ENCODE measurements around the gene APOC4. TPM values are rescaled to one million over a fixed set of nuclear protein-coding genes. Genes with fewer than 3 reads are reported as not detected.
A peak's percentile ranks its signal among the peaks of the same experiment; 100 is the strongest.

The APOC4 gene
- total RNA-seq, 3 donors from 2014 or later = not detected

- DNase-seq (ENCODE audit: low spot score in 2 of 2) = no peak
- no peaks in the 10 kb centered on the region for H3K9me3 ChIP-seq
- intact Hi-C loops (cut with DNase I; ENCODE audit: low total_unique reads) = no loop called here
- no peaks in the 10 kb centered on the region for H3K27me3 ChIP-seq
- peaks cover 11 to 40% of the 10 kb centered on the region in 2 donors for H3K4me1 ChIP-seq
- TF ChIP-seq POLR2A (IDR thresholded peaks at IDR 0.05) = no peak
- TF ChIP-seq CTCF (IDR thresholded peaks at IDR 0.05) = no peak
- no peak for TF ChIP-seq POLR2AphosphoS5 (IDR thresholded peaks at IDR 0.05)
- H3K36me3 ChIP-seq = no peaks in the 10 kb centered on the region
- peak overlapping the region; percentile 96 to 100 (median 97) for H3K4me3 ChIP-seq
- peak overlapping the region; percentile 90 to 91 for H3K27ac ChIP-seq
Observed at GRCh38 chr19:44955505-44956439, 13.7 kb downstream of the APOC4 start.

GRCh38 chr19:44957526-44957925 is 15.5 kb downstream of the APOC4 start:
- no peaks in the 10 kb centered on the region for H3K27me3 ChIP-seq
- no peaks in the 10 kb centered on the region for H3K9me3 ChIP-seq
- TF ChIP-seq POLR2AphosphoS5 (IDR thresholded peaks at IDR 0.05) (no peak), CTCF (IDR thresholded peaks at IDR 0.05) (no peak), POLR2A (IDR thresholded peaks at IDR 0.05) (no peak)
- H3K27ac ChIP-seq = peak overlapping the region in 1 of 2 donors; percentile 8
- no peak for DNase-seq (ENCODE audit: low spot score in 2 of 2)
- intact Hi-C loops (cut with DNase I; ENCODE audit: low total_unique reads) = no loop called here
- no peak overlapping the region for H3K4me3 ChIP-seq
- H3K4me1 ChIP-seq = peaks cover 11 to 23% of the 10 kb centered on the region in 2 donors
- H3K36me3 ChIP-seq = no peaks in the 10 kb centered on the region

GRCh38 chr19:44958090-44958489 is 16.1 kb downstream of the APOC4 start:
- Histone ChIP-seq H3K4me1 (peaks cover 11 to 23% of the 10 kb centered on the region in 2 donors), H3K36me3 (no peaks in the 10 kb centered on the region), H3K27me3 (no peaks in the 10 kb centered on the region), H3K27ac (no peak overlapping the region), H3K4me3 (no peak overlapping the region), H3K9me3 (no peaks in the 10 kb centered on the region)
- DNase-seq (ENCODE audit: low spot score in 2 of 2) = no peak
- intact Hi-C loops (cut with DNase I; ENCODE audit: low total_unique reads) = no loop called here
- TF ChIP-seq POLR2AphosphoS5 (IDR thresholded peaks at IDR 0.05) (no peak), CTCF (IDR thresholded peaks at IDR 0.05) (no peak), POLR2A (IDR thresholded peaks at IDR 0.05) (no peak)

GRCh38 chr19:44959691-44960090 is 17.7 kb downstream of the APOC4 start:
- intact Hi-C loops (cut with DNase I; ENCODE audit: low total_unique reads) = no loop called here
- no peak overlapping the region for H3K4me3 ChIP-seq
- H3K4me1 ChIP-seq = peaks cover 11 to 17% of the 10 kb centered on the region in 2 donors
- H3K36me3 ChIP-seq = peaks cover 2% of the 10 kb centered on the region
- no peak for DNase-seq (ENCODE audit: low spot score in 2 of 2)
- no peaks in the 10 kb centered on the region for H3K9me3 ChIP-seq
- no peaks in the 10 kb centered on the region for H3K27me3 ChIP-seq
- TF ChIP-seq POLR2A (IDR thresholded peaks at IDR 0.05) = no peak
- TF ChIP-seq POLR2AphosphoS5 (IDR thresholded peaks at IDR 0.05) = no peak
- TF ChIP-seq CTCF (IDR thresholded peaks at IDR 0.05) = no peak
- no peak overlapping the region for H3K27ac ChIP-seq
